Measurements from ENCODE around the gene COX17.

The COX17 gene

GRCh38 chr3:119643528-119643927 lies 33.7 kb downstream of the COX17 start:
- no peak for DNase-seq

- no peak for DNase-seq
Measured at GRCh38 chr3:119642746-119643473, 34.3 kb downstream of the COX17 start.

GRCh38 chr3:119641416-119641815 lies 35.8 kb downstream of the COX17 start:
- DNase-seq: no peak

GRCh38 chr3:119639494-119640350 lies 37.5 kb downstream of the COX17 start:
- no peak for DNase-seq

GRCh38 chr3:119637679-119638477 lies 39.3 kb downstream of the COX17 start:
- DNase-seq: no peak

- no peak for DNase-seq
Measured at GRCh38 chr3:119636891-119637611, 40.2 kb downstream of the COX17 start.

- no peak for DNase-seq
Measured at GRCh38 chr3:119636249-119636648, 41.0 kb downstream of the COX17 start.

- no peak for DNase-seq
Measured at GRCh38 chr3:119635719-119636118, 41.5 kb downstream of the COX17 start.

GRCh38 chr3:119632829-119633228 lies 44.4 kb downstream of the COX17 start:
- no peak for DNase-seq

GRCh38 chr3:119632216-119632615 lies 45.0 kb downstream of the COX17 start:
- DNase-seq: no peak

- DNase-seq: no peak
Measured at GRCh38 chr3:119631516-119631915, 45.7 kb downstream of the COX17 start.

- DNase-seq: no peak
Measured at GRCh38 chr3:119630880-119631329, 46.3 kb downstream of the COX17 start.

- DNase-seq: no peak
Measured at GRCh38 chr3:119630128-119630879, 46.9 kb downstream of the COX17 start.

GRCh38 chr3:119628816-119629445 lies 48.3 kb downstream of the COX17 start:
- DNase-seq: no peak

- DNase-seq: no peak
Measured at GRCh38 chr3:119628390-119628789, 48.8 kb downstream of the COX17 start.

GRCh38 chr3:119627461-119627860 lies 49.7 kb downstream of the COX17 start:
- DNase-seq: no peak

- no peak for DNase-seq
Measured at GRCh38 chr3:119626196-119626595, 51.0 kb downstream of the COX17 start.

GRCh38 chr3:119625451-119626153 lies 51.6 kb downstream of the COX17 start:
- no peak for DNase-seq

- DNase-seq: no peak
Measured at GRCh38 chr3:119624002-119624720, 53.0 kb downstream of the COX17 start.

GRCh38 chr3:119620899-119621298 lies 56.3 kb downstream of the COX17 start:
- no peak for DNase-seq

Data from T-helper 9 cell (primary cell).